Activated CD4-positive, alpha-beta T cell treated with anti-CD3 and anti-CD28 coated beads, Interleukin-2, amount 50 U/mL, for 24 hours (primary cell): Measurements from ENCODE around the gene PRPF40A.

Experiments used
- DNase-seq, 2 donors: peaks; one replicate each; pipeline ENCODE4 v3.0.0-alpha.2; 2020; ENCODE audit warnings: low read depth in 1 of 2, low spot score in 1 of 2

The PRPF40A gene

DNA sequence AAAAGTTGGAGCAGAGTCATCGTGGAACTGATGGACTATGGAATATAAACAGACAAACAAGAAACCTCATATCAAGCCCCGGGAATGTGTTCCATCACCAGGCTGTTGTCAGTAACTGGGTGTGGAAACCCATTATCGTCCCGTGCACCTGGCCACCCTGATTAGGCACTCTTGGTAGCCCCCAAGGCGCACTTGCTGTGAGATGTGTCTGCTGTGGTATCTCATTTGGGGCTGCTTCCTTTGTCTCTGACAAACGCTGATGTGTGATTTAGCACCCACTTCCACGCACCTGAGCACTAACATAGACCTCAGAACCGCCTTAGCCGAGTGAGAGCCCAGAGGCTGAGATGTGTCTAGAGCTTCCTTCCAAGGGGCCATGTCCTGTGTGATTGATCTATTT lies 96.3 kb downstream of the PRPF40A start:
- DNase-seq = no peak

DNA sequence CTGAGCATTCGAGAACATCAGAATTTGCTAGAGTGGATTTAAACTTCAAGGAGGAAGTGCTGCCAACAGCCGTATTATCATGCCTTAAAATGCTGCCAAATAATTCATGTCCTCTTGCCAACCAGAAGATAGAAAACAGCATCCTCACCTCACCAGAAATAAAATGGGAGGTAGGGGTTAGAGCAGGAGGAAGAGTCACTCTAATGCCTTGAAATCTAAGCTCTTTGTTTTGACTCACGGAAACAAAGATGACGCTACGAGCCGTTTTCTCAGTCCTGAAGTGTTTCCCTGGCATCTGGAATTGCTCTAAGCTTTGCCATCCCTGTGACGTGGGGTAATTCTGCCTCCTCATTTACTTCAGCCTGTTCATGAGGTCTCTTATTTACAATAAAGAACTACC lies 97.1 kb downstream of the PRPF40A start:
- no peak for DNase-seq

DNA sequence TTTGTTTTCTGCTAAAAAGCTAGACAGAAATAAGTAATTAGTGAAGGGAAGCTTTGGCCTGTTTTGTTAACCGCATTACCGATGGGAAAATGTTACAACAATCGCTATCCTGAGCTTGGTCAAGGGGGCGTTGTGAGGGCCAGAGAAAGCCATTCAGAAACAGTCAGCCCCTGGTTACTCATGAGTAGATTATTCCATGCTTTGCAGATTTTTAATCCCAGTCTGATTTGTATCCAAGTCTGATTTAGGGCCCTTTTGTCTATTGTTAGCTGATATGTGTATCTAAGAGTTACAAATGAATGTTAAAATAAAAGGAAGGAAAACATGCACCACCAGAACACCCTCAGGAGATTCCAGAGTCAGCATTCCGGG lies 99.1 kb downstream of the PRPF40A start:
- DNase-seq = no peak

DNA sequence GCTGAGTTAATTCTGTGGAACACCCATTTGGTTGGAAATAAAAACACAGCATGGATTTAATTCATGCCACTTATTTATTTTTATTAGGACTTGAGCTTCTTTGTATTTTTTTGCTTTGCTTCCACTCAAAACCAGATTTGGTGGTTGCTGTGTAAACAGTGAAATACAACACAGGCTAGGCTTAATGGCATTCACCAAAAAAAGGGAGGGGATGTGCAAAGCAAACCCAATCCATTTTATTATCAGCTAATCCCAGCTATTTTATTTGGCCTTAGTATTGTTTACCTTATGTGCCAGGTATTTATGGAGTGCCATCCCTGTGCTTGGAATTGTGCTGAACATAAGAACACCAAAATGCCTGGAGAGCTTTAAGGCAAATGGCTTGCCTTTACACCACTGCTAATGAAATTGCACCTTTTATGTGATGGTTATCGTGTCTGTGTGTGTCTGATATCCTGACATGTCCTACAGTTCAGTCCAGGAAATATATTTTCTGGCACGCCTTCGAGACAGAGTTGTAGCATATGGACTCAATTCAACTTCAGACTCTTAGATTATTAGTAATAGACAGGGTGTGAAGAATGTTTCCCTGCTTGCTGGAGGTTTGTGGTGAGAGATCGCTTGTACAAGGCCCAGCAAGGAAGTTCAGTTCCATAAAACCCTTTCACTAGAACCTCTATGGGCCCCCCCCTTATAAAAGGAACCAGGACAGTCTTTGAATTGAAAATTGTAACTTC lies 99.6 kb downstream of the PRPF40A start:
- DNase-seq = no peak

DNA sequence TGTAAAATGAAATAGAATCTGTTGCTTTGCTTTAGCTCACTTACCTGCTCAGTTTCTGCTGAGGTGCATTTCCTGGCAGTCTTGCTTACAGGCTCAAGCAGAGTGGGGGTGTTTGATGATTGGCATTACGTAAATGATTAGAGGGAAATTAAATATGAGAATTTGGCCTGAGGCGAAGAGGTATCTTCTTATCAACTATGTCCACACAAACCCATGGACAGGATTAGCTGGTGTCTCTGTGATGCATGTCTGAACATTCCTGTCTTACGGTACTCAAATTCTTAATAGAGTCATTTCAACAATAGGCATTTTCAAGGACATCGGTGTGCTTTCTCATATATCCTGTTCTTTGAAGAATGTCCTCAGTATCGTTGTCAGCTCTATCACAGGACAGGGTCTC lies 102.1 kb downstream of the PRPF40A start:
- DNase-seq = no peak

DNA sequence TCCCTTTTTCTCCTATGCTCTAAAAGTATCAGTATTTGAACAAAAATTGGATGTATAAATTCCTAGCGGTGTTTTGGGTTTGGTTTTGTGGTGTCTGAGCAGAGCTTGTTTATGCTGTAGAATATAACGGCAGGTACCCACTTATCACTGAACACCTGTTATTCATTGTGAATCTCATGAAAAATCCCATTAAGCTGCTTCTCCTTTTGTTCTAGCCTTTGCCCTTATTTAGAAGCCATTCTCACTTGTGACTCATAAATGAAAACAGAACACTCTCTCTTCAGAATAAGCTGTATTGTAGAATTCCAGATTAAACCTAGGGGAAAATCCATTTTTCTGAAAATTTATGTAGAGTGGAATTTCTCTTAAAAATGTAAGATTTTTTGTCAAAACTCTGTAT lies 104.0 kb downstream of the PRPF40A start:
- DNase-seq = no peak

DNA sequence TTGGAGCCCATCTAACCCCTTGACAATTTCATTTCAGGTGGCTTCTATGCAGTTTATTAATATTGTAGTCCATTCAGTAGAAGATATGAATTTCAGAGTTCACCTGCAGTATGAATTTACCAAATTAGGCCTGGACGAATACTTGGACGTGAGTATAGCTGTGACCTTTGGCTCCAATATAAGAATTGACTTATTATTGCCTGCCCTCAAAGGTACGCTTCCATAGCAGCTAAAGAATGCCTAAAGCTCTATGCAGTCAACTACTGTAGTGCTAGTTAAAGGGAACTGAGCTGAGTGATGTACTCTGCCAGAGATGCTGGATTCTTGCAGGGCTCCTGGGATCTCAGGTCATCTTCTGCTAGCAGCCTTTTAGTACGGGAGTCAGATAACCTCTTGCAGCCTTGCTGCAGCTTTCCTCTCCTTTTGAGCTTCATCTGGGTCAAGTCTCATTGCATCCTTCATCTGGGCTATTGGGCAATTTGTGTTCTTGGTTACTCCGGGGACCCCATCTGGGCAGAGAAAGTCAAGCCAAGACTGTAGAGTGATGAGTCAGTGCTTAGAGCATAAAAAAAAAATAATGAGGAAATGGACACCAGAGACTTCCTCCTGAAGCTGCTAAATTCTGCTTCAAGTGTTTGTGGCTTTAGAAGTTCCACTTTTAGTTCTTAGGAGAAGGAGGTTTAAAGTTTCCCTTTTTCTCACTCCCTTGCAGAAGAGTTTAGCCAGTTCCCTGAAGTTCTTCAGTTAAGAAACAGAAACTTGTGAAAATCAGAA lies 105.6 kb downstream of the PRPF40A start:
- no peak for DNase-seq

DNA sequence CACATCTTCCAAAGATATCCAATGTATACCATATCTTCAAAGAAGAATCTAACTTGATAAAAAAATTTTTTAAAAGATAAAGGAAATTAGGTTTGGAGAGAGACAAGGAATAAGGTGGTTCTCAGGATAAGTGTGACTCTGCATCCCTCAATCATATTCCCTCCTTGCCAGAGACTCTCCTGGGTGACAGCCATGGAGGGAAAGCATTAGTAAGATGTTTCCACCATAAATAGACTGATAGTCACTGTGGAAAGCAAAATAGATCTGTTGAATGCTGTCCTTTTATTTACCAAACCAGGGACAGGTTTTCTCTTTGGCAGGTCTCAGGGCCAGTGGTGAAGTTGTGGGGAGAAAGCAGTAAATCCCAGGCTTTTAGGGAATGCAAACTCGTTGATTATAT lies 107.6 kb downstream of the PRPF40A start:
- no peak for DNase-seq

DNA sequence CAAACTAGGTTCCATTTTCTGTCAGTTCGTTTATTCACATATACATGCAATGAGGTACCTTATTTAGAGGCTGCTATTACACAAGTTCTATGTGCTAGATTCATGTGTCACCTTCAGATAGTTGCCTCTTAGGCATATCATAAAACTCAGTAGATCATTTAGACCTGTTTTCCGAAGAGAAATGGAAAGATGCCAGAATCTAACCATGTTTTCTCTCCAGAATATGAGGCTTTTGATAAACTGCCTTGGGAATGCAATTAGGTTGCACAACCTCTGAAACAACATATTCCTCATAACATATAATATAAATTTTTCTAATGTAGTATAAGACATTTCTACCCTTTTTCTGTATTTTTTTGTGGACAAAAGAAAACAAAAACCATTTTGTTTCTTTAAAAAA lies 108.1 kb downstream of the PRPF40A start:
- DNase-seq = no peak

DNA sequence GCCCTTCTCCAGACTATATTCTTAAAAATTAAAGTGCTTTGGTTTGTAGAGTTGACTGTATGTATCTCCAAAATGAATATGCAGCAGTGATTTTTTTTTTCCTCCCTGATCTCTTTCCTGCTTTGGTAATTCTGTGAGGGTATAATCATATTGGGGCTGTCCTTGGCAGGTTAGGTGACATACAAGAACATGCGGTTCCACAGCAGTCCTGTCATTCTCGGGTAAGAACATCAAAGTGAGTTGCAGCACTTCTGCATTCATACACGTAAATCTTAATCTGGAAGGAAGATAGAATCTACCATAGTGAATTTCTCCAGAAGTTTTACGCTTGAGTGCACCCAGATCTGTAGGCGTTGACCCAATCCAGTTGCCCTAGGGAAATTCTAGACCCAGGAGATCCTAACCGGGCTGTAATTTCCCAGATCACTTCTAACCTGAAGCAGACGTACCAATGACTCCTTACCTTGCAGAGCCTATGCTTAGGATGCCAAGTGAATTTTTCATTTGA lies 109.4 kb downstream of the PRPF40A start:
- no peak for DNase-seq

DNA sequence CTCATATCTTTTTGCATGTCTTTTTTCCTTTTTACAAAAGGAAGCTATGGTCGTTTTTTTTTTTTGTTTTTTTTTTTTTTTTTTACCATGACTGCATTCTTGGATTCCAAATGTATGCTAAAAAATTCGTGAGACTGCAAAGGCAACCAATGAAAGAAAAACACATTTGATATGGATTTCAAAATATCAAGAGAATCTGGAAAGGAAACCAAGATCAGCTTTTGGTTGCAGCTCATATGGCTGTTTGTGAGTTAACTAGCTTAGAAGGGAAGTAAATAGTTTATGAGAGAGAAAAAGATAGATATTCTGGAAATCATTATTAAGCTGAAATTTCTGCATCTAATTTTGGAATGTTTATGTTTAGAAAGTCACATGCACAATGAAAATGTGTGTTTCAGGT lies 110.3 kb downstream of the PRPF40A start:
- no peak for DNase-seq

DNA sequence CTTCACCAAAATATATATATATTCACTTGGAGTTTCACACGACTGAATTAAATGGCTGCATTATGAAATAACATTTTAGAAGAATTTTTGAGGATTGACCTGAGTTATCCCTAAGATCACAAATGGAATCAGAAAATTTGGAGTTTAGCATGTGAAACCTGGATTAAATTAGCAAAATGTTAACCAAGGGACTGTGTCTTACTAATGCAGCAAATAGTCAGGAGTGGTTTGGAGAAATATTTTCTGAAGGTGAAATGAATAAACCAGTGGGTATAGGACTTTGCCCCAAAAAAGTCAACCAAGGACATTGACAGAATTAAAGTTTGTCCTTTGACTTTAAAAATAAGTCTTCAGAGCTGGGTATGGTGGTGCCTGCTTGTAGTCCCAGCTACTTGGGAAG lies 111.2 kb downstream of the PRPF40A start:
- no peak for DNase-seq

DNA sequence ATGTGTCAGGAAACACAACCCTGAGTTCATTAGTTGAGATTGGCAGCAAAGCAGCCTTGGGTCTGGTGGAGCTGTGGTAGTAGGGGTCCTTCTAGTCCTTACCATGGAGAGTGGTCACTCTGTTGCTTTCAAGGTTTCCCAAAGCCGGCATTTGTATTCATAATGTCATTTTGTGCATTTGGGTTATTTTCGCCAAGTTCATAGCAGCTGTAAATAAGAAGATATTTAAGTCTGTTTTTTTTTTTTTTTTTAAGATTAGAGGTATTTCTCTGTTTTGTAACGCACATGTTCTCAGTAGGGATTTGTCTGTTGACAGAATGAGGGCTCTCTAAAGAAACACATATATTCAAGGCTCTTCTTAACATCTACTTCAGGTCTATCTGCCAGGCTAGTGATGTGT lies 114.1 kb downstream of the PRPF40A start:
- no peak for DNase-seq

DNA sequence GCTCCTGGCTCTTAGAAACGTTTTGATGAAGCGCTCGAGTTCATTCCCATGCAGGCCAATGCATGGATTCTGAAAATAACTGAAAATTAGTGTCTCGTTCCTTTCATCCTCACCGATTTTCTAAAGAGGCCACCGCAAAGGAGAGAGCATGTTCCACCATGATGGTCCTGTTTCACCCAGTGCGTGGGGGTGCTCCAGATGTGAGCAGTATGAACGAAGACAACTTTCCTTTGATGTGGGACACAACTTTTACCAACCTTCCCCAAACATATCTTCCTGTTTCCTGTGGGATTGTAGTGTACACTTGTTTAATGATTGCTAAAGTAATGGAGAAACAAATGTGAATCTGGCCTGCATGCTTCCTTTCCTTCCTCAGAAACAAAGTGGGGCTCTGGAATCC lies 114.5 kb downstream of the PRPF40A start:
- DNase-seq = no peak
